Measurements from ENCODE around the gene KCNJ18.
A peak's percentile ranks its signal among the peaks of the same experiment; 100 is the strongest.
"Not testable (repeated sequence)": the region's sequence is repeated elsewhere in the genome, so short reads cannot be mapped to it uniquely, and the experiment has no call there.

Gene KCNJ18

DNA sequence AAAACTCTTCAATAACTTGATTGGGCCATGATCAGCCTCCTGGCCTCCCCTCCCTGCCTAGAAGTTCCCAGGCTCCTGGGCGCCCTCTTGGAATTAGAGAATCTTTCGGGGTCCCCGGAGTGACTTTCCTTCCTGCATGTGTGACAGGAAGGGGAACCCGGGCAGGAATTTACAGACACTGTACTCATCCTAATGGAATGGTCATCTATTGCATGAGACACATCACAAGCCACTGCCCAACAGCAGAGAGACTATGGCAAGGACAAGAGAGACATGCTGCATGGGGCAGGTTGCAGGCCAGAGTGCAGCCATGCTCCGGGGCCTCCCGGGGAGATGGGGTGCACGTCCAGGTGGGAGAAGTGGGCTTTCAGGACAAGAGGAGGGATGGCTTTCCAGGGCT lies 29.9 kb downstream of the KCNJ18 start:
- H3K4me3 ChIP-seq; H4K20me1 ChIP-seq; H3K4me2 ChIP-seq; H3K9me3 ChIP-seq (replicated peaks in 1 of 11); H3K9ac ChIP-seq; H3K27me3 ChIP-seq; H3K27ac ChIP-seq; H3K36me3 ChIP-seq: not testable (repeated sequence)
- H3K4me1 ChIP-seq = peaks cover 0 to 20% (median 4%) of the 10 kb centered on the region in 10 experiments; a peak in 7 of 20 replicates

DNA sequence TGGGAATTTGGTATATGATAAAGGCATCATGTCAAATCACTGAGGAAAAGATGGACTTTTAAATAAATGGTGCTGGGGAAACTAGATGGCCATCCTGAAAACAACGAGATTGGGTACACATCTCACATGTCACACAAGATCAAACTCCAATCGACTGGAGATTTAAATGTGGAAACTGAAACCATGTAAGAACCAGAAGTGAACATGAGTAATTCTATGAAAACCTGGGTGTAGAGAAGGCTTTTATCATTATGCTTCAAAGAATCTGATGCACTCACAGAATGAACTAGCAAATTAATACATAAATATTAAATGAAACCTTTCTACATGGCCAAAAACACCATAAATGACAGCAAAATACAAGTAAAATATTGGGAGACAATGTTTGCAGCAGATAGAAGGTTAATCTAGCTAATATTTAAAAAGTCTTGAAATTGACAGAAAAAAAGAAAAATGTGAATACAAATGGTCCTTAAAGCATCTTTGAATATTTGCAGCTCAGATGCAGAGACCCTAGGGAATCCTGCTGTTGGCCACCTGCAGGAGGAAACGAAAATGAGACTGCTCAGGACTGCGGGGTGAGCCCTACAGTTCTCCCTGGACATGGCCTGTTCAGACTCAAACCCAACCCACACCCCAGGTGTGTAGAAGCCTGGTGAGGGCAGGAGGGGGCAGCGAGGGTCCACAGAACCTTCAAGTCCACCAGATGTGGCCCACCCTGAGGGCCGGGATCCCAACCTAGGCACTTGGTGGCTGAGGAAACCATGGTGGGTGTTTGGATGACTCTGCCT lies 32.1 kb downstream of the KCNJ18 start:
- peak overlapping the region in 2 of 11 experiments; percentile 34 to 49; a peak in 2 of 22 replicates for H3K4me2 ChIP-seq
- peaks cover 0 to 20% (median 4%) of the 10 kb centered on the region in 10 experiments; a peak in 7 of 20 replicates for H3K4me1 ChIP-seq
- not testable (repeated sequence) for H3K9me3 ChIP-seq (replicated peaks in 1 of 11); H4K20me1 ChIP-seq; H3K4me3 ChIP-seq; H3K9ac ChIP-seq; H3K36me3 ChIP-seq; H3K27me3 ChIP-seq; H3K27ac ChIP-seq

DNA sequence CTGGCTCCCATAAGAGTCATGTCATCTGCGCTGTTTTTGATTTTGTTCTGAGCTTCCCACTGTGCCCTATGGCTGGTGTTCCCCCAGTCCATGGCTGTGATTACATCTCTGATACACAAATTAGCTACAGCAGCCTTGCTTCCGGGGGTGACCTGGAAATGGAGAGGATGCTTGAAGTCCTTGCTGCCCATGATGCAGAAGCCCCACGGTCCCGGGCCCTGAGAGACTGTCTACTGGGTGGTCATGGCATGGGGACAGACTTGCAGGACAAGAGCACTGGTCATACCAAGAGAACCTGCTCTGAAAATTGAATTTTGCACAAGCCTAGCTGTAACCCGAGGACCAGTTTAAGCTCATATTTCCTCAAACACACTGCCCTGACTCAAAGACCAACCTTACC lies 38.8 kb downstream of the KCNJ18 start:
- H3K4me3 ChIP-seq, H3K27me3 ChIP-seq, H3K27ac ChIP-seq, H4K20me1 ChIP-seq, H3K9ac ChIP-seq, H3K36me3 ChIP-seq: not testable (repeated sequence)
- peaks cover 0 to 12% (median 0%) of the 10 kb centered on the region in 11 experiments; a peak in 6 of 22 replicates for H3K9me3 ChIP-seq (replicated peaks in 1 of 11)
- peaks cover 0 to 24% (median 10%) of the 10 kb centered on the region in 10 experiments; a peak in 12 of 20 replicates for H3K4me1 ChIP-seq
- peak overlapping the region in 8 of 11 experiments; percentile 23 to 57 (median 44); a peak in 12 of 22 replicates for H3K4me2 ChIP-seq

DNA sequence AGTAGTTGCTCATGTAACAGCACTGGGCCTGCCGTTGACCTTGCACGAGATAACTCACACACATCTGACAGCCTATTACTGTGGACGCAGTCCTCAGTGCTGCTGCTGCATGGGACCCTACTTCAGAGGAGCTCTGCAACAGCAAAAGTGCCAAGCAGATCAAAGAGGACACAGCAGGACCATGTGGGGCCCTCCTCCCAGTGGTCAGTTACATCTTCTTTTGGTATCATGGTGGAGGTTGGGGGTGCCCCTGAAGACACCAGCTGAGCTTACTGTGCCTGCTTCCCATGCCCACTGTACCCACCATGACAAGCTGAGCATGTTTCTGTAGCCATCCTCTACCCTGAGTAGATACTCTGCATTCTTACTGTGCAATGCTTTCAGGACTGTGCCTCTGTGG lies 41.6 kb downstream of the KCNJ18 start:
- not testable (repeated sequence) for H3K27ac ChIP-seq; H3K9ac ChIP-seq; H4K20me1 ChIP-seq; H3K27me3 ChIP-seq; H3K36me3 ChIP-seq; H3K4me2 ChIP-seq; H3K9me3 ChIP-seq (replicated peaks in 1 of 11); H3K4me3 ChIP-seq
- peaks cover 3 to 44% (median 25%) of the 10 kb centered on the region in 10 experiments; a peak in 17 of 20 replicates for H3K4me1 ChIP-seq

DNA sequence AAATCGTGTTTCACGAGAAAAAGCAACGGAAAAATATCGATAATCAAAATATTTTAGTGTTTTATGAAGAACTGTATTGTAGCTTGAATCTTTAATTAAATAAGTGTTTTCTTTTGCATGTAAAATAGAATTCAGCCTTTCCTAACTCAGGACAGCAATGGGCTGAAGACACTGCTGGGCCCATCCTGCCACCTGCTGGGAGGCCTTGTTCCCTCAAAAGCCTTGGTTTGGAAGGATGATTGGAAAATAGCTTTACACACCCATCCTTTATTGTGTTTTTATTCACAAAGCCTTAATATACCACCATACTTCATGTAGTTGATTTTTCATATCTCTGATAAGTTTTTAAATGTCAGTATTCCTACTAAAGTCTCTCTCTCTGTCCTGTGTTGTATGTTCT lies 43.5 kb downstream of the KCNJ18 start:
- H4K20me1 ChIP-seq; H3K27me3 ChIP-seq; H3K4me3 ChIP-seq; H3K9me3 ChIP-seq (replicated peaks in 1 of 11); H3K36me3 ChIP-seq; H3K9ac ChIP-seq; H3K27ac ChIP-seq: not testable (repeated sequence)
- Histone ChIP-seq H3K4me2 (peak overlapping the region in 4 of 11 experiments; percentile 11 to 41 (median 18); a peak in 4 of 22 replicates), H3K4me1 (peaks cover 3 to 47% (median 33%) of the 10 kb centered on the region in 10 experiments; a peak in 17 of 20 replicates)

DNA sequence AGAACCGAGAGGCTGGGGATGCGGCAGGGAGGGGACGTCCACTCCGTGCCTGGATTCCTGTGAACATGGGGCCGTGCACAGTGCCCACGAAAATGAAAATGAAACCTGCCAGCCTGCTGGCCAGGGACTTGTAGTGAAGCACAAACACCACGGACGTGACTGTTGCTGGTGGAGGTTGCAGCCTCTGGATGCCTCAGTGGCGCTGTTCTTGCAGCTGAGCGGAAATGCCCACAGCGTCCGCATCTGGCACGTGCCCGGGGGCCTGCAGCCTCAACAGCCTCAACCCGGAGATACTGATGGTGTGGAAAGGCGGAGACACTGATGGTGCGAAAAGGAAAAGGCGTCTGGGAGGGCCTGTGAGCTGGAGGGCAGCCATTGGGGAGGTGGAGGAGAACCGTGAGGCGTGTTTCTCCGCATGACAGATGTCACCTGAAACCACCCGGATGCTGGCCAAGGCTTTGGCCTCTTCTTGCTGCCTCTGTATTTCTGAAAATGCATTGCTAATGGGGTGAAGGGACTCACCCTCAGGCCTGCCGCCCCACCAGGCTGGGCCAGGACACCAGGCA lies 44.8 kb downstream of the KCNJ18 start:
- not testable (repeated sequence) for H3K36me3 ChIP-seq; H4K20me1 ChIP-seq; H3K9me3 ChIP-seq (replicated peaks in 1 of 11); H3K27me3 ChIP-seq
- peak overlapping the region in 7 of 11 experiments; percentile 5 to 65 (median 53); a peak in 9 of 22 replicates for H3K27ac ChIP-seq
- peak overlapping the region in 3 of 11 experiments; percentile 21 to 35 (median 22); a peak in 1 of 22 replicates for H3K9ac ChIP-seq
- peak overlapping the region in 2 of 10 experiments; percentile 21 to 24; a peak in 3 of 20 replicates for H3K4me3 ChIP-seq
- peak overlapping the region; percentile 57 to 88 (median 64) for H3K4me2 ChIP-seq
- H3K4me1 ChIP-seq = peaks cover 3 to 46% (median 33%) of the 10 kb centered on the region in 10 experiments; a peak in 17 of 20 replicates

DNA sequence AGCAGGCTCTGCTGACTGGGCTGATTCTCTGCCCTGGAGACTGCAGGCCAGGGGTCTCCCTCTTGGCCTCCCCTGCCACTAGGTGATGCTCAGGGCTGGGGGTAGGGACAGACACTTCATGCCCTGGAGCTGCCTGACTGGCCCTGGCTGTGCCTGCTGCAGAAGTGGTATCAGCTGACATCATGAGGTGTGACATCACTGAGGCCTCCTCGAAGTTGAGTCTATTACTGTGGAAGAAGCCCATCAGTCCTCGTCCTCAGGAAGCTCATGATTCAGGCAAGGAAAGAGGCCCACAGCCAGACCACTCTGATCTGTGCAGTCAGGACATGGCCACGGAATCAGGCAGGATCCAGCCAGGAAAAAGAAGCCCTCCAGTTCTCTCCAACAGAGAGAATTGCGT lies 45.9 kb downstream of the KCNJ18 start:
- peak overlapping the region in 9 of 11 experiments; percentile 46 to 81 (median 63); a peak in 17 of 22 replicates for H3K4me2 ChIP-seq
- not testable (repeated sequence) for H3K27me3 ChIP-seq; H3K9me3 ChIP-seq (replicated peaks in 1 of 11)

DNA sequence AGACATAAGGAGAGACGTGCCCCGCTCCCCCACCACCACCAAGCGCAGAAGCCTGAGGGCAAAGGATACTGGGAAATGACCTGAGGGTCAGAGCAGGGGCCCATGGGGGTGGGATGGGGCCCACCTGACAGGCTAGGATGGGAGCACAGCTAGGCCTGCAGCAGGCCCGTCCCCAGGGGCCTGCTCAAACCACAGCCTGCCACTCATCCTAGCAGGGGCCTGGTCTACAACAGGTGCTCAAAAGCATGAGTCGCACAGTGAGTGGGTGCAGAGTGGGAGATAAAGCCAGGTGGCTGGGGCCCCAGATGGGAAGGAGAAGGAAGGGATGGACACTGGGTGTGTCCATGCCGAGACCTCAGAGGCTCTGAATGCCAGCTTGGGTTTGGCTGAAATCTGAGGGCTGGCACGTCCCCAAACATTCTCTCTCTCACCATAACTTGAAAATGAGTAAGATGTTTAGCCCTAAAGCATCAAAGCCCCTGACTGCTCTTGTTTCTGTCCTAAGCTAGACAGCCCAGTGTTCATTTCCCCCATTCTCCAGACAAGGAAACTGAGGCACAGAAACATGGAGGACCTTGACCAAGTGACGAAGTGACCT lies 46.7 kb downstream of the KCNJ18 start:
- H3K27me3 ChIP-seq; H4K20me1 ChIP-seq; H3K4me3 ChIP-seq; H3K36me3 ChIP-seq; H3K9ac ChIP-seq; H3K9me3 ChIP-seq (replicated peaks in 1 of 11): not testable (repeated sequence)
- peak overlapping the region in 5 of 11 experiments; percentile 20 to 44 (median 32); a peak in 6 of 22 replicates for H3K4me2 ChIP-seq
- H3K27ac ChIP-seq = peak overlapping the region in 1 of 11 experiments; percentile 25; a peak in 1 of 22 replicates
- H3K4me1 ChIP-seq = peaks cover 3 to 63% (median 43%) of the 10 kb centered on the region in 10 experiments; a peak in 17 of 20 replicates

More for the DNA sequence above, 45.9 kb downstream of the KCNJ18 start:
- H3K36me3 ChIP-seq, H3K4me3 ChIP-seq, H4K20me1 ChIP-seq: not testable (repeated sequence)
- H3K4me1 ChIP-seq = peaks cover 3 to 56% (median 42%) of the 10 kb centered on the region in 10 experiments; a peak in 17 of 20 replicates
- H3K27ac ChIP-seq = peak overlapping the region in 7 of 11 experiments; percentile 24 to 65 (median 52); a peak in 13 of 22 replicates
- H3K9ac ChIP-seq = peak overlapping the region in 3 of 11 experiments; percentile 39 to 44 (median 41); a peak in 2 of 22 replicates

DNA sequence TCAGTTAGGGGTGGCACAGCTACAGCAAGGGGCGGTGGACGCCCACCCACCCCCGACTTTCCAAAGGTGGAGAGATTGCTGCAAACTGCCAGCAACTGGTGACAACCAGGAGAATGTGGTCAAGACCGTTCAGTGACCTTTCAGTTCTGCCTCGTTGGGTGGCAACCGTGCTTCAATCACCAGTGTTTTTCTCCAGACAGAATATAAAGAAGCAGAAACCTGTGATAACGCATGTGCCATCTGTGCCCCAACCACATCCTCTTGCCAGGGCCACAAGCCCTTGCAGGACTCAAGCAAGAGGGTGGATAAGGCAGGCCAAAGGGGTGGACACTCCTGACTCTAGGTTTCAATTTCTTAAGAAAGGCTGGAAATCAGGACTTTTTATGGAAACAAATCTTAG lies 47.2 kb downstream of the KCNJ18 start:
- H3K9me3 ChIP-seq (replicated peaks in 1 of 11); H3K9ac ChIP-seq; H3K27me3 ChIP-seq; H4K20me1 ChIP-seq; H3K36me3 ChIP-seq; H3K4me3 ChIP-seq: not testable (repeated sequence)
- Histone ChIP-seq H3K4me1 (peaks cover 3 to 68% (median 48%) of the 10 kb centered on the region in 10 experiments; a peak in 17 of 20 replicates), H3K27ac (peak overlapping the region in 1 of 11 experiments; percentile 25; a peak in 1 of 22 replicates), H3K4me2 (peak overlapping the region in 5 of 11 experiments; percentile 20 to 44 (median 32); a peak in 6 of 22 replicates)

DNA sequence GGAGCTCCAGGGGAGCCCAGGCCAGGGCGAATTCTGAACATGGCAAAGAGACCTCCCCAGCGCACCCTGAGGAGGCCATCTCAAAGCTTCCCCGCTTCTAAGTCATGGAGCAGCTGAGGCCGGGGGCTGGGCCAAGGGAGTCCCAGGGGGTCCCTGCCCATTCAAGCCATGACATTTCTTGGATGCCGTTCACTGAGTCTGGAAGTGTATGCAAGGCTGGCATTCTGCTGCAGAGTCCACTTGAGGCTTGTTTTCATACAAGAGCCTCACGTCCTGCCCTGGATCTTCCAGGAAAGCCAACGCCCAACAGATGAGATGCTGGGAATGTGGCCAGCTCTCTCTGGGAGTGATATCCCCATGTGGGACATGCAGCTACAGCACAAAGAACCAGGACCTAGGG lies 48.5 kb downstream of the KCNJ18 start:
- H3K36me3 ChIP-seq; H3K9ac ChIP-seq; H3K9me3 ChIP-seq (replicated peaks in 1 of 11); H3K4me3 ChIP-seq; H3K27me3 ChIP-seq; H4K20me1 ChIP-seq: not testable (repeated sequence)
- peaks cover 3 to 74% (median 53%) of the 10 kb centered on the region in 10 experiments; a peak in 17 of 20 replicates for H3K4me1 ChIP-seq
- 0 out of 22 replicates have a peak overlapping the region, but pooled peaks of 1 of the 11 experiments have one; percentile 27 for H3K27ac ChIP-seq
- peak overlapping the region in 6 of 11 experiments; percentile 26 to 62 (median 56); a peak in 9 of 22 replicates for H3K4me2 ChIP-seq

DNA sequence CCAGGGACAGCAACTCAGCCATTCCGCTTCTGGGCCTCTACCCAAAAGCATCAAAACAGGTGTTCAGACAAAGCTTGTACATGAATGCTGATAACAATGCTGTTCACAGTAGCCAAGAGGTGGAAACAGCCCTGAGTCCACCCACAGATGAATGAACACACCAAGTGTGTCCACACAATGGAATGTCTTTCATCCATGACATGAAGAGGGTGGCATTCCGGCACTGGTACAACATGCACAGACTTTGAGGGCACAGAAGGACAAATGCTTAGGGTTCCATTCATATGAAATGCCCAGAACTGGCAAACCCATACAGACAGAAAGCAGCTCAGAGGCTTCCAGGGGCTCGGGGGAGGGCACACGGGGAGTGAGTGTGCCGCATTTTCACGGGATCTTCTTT lies 49.2 kb downstream of the KCNJ18 start:
- not testable (repeated sequence) for H3K4me3 ChIP-seq; H3K9me3 ChIP-seq (replicated peaks in 1 of 11); H3K4me2 ChIP-seq; H3K27me3 ChIP-seq; H3K36me3 ChIP-seq; H3K27ac ChIP-seq; H4K20me1 ChIP-seq; H3K9ac ChIP-seq
- H3K4me1 ChIP-seq = peaks cover 3 to 72% (median 52%) of the 10 kb centered on the region in 10 experiments; a peak in 17 of 20 replicates

Measured in BLaER1 treated with 17β-estradiol and CSF1 and Interleukin-3, amounts not matched to agents 10 nM and 100 nM (cell line).